ENCODE measurements around the gene OTOGL.
"Not testable (repeated sequence)": the region's sequence is repeated elsewhere in the genome, so short reads cannot be mapped to it uniquely, and the experiment has no call there.

OTOGL gene

DNA sequence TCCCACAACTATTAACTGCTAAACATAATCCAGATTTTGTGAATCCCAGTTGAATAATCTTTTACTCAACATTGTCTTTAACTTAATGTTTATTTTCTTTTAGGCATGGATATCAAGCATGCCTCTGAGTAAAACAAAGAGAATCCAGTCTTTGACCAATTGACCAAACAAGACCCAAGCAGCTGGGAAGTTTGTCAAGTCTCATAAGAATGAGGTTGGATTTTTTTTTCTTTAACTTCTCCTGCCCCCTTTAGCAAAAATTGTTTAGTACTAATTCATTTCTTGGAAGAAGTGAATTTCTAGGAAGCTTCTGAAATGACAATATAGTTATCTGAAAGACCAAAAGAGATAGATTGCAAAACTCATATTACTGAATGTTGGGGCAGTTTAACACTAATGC is 89.9 kb downstream of the OTOGL start:
- no peak for DNase-seq

DNA sequence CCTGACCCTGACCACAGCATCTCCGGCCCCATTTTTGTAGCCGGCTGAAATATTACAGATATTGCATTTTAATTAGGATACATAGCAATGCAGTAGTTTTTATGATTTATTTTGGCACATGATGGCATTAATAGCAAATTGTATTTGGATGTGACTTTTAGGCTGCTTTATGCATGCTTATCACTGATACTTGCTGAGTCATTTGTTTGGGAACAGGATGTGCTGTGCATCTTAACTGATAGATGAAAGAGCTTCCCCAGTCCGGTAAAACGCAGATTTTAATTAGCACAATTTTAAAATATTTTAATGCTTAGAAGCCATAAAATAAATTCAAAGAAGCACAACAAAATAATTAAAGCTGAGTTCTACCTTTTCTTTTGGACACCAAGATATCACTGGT is 90.7 kb downstream of the OTOGL start:
- DNase-seq, result no peak

DNA sequence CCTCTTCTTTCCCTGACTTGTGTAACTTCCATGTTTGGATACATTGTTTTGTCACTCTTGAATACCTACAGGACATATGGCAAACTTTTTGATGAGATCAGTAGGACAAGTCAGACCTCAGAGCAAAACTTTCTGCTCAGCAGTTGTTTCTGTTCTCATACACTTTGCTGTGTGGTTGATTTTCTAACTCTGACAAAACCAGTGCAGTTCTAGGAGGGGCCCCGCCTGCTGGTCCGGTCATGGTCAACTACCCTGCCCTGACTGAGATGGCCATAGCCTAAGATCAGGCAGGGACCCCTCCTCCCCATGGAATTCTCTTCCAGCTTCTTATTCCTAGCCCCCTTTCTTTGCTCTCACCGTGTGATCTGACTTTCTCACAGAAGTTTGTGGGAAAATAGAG is 92.8 kb downstream of the OTOGL start:
- DNase-seq, result no peak

DNA sequence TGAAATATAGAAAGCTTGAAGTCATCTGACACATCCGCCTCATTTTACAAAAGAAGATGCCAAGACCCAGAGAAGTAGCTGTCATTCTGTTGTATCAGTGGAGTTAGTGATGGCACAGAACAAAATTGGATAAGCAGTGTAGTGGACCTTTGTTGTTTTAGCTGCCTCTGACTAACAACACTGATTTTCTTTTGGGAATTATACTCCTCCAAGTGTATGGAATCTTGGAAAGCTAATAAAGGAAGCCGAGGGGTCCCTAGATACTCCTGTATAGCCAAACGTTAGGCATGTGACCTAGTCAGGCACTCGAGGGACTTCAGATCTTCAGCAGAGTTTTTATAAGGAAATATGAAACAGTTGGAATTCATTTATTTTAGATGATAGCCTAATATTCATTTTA is 94.5 kb downstream of the OTOGL start:
- DNase-seq, result no peak

DNA sequence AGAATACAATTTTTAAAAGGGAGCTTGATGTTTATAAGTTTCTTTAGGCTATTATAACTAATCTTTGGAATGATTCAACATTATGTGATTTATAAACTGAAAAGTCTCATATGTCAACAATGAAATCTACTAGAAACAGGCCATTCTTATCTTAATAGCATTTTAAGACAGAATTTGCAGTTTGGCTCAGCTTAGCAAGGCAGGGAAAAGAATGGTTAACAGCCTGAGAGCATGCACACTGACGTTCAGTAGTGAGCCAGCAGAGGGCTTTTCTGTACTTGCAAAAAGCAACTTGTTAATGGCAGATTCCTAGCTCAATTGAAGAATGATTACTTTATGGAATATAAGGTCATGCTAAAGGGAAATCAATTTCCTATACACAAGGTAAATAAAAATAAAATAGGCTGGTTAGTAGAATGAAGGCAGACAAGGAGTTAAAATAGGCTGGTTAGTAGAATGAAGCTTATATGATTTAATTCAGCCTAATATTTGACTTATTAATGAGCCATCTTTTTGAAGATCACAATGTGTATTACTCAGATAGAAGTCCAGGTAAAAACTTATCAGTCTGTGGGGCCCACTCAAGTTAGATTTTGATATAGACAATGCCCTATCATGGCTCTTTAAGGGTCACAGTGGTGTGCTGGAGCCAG is 95.9 kb downstream of the OTOGL start:
- peak; percentile 66 for DNase-seq

DNA sequence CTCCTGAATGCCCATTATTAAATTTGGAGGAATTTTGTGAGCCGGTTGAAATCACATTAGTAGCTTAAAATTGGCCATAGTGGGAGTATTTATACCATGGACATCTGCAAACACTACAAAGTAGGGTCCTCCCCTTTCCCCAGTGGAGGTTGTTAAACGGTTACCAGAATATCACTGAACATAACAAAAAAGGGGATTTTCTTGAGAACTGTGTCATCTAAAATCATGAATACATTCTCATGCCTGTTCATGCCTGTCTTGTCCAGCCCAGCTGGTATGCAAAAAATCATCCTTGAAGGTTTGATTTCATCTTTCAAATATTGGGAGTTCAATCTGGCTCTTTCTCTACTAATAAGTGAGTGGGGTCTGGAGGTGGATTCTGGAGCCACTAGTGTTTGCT is 96.4 kb downstream of the OTOGL start:
- no peak for DNase-seq

DNA sequence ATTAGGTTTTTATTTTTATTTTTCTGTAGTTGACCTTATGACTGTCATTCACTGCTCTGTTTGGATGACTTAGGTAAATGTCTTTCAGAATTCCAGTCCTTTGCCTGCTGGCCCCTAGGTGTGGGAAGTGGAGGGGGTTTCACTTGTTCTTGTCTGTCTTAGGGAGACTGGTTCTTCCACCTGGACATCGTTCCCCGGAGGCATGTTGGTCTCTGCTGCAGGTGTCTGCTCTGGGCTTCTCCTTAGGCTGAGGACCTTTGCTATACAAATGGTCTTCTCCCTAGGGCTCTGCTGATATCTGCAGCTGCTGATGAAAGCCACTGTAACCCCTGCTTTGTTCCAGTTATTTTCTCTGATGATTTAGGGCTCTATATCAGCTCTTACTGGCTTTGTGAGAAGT is 97.1 kb downstream of the OTOGL start:
- DNase-seq, result no peak

DNA sequence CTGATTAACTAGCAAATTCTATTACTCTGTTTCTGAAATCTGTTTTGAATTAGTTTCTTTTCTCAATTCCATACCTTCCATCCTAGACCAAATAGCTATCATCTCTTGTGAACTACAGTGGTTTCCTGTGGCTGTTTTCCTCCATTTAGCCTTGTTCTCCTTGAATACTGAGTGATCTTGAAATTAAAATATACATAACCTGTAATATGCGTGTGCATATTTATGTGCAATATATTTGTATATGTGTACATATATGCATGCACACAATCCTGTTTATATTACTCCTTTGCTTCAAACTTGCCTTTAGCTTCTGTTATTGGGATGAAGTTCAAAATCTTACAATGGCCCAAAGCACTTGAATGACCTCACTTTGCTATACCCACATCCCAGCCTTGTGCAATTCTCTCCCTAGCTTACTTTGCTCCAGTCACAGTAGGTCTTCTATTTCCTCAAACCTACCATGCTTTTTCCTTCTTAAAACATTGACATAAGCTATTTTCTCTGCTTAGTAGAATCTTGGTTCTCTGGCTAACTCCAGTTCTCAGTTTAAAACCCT is 99.5 kb downstream of the OTOGL start:
- no peak for DNase-seq

DNA sequence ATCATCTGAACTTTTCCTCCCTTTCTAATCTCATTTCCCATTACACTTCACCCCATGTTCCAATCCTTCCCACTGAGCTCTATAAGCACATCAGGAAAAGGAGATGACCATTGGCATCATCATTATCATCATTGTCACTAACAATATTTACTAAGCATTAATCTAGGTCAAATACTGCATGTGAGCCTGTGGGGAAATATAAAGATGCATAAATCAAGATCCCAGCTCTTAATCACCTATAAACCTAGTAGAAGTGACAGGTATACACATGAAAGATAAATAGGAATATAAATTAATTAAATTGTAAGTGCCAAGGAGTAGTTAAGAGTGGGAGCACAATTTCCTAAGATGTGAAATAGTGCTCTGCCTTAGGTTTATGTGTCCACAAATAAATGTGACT is 100.6 kb downstream of the OTOGL start:
- DNase-seq, result no peak

DNA sequence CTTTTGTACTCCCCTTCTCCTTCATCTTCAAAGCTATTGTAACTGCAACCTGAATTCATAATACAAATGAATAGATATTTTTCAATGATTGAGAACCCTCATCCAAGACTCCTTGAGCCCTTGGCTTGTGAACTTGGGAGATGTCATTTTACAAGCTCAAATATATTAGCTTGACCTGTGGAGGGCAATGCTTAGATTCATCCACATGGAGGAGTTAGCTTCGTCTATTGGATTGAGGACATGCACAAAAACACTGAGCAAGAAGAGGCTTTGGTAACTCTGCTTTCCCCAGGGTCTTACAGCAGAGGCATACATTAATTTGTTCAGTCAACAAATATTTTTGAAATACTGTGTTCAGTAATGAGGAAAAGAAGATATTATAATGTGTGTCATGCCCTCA is 101.1 kb downstream of the OTOGL start:
- no peak for DNase-seq

DNA sequence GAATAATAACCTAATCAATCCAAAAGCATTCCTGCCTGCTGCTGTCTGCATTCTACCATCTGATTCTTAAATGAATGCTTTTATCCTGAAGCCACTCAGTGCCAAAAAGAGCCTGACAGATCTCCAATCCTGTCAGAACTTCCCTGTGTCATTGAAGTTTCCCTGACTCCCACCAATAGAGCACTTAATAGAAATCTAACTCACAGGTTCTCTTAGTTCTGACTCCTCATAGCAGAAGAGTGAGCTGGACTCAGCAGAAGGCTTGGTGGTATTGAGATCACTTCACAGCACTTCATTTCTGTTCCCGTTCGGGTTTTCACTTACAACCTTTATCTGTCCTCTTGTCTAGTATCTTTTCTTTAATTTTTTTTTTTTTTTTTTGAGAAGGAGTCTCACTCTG is 102.6 kb downstream of the OTOGL start:
- no peak for DNase-seq

DNA sequence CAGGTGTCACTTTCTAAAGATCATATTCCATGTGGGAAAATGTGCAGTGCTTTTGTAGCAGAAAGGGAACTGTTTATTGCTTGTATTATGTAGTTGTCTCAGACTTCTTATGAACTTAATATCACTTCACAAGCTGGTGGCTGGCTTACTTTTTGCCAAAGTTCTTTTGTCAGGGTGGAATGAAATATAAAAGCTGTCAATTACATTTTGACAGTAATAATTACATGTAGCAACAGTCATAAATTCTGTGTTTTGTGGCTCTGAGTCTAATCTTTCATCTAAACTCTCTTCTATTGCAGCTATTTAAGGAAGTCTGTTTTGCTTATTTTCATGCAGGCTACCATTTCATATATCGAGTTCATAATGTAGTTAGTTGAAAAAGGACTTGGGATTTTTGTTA is 106.6 kb downstream of the OTOGL start:
- DNase-seq, result no peak

DNA sequence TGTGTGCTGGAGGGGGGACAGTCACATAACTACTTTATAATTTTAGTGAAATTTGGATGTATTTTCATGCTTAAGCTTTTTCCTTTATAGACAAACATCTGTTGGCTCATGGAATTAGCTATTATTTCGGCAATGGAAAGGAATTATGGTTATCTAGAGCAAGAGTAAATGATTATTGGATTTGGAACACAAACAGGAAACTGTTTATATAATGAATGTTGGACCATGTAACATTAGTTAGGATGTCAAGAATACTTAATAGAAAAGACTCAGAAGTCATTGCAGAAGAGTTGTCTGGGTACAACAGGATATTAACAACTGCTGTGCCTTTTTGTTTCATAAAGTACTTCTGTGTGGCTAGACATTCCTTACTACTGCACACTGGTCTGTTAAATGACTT is 108.7 kb downstream of the OTOGL start:
- DNase-seq, result no peak

DNA sequence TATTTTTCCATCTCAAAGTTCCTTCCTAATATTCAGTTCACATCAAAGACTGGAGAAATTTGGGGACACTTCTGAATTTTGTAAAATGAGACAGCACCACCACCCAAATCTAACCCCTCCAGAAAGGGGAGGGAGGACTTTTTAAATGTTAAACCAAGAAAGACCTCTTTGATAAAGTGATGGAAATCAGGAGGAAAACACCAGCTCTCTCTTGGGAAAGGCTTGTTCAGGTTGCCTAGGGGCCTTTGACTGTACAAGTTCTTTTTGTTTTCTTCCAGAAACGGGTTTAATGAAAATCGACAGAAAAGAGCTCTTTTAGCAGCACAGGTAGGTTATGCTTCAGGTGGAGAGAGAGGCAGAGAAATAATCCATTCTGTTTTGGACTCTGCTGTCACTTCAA is 112.3 kb downstream of the OTOGL start:
- DNase-seq, result no peak

DNA sequence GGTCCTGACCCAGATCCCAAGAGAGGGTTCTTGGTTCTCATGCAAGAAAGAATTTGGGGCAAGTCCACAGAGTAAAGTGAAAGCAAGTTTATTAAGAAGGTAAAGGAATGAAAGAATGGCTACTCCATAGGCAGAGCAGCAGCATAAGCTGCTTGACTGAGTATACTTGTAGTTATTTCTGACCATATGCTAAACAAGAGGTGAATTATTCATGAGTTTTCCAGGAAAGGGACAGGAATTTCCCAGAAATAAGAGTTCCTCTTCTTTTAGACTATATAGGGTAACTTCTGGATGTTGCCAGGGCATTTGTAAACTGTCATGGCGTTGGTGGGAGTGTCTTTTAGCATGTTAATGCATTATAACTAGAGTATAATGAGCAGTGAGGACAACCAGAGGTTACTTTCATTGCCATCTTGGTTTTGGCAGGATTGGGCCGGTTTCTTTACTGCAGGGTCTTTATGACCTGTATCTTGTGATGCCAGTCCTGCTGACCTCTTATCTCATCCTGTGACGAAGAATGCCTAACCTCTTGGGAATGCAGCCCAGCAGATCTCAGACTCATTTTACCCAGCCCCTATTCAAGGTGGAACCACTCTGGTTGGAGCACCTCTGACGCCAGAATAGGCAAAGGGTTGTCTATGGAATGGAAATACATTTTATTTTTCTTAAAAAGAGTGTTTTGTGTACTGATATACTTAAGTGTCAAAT is 113.8 kb downstream of the OTOGL start:
- no peak for DNase-seq

DNA sequence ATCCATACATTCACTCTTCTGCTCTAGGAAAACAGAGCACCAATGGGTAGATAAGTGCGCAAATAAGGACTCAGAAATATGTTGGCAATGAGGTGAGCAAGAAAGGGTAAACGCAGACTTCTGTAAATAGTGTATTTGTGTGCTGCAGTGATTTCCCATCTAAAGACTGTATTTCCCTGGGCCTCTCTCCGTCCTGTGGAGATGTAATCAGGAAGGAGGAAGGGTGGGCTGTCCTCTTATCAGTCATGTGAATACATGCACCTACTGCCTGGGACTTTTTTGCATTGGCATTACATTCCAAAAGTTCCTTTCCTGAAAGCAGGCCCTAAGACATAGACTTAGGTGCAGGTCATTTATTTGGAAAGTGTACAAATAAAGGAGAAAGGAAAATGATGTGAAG is 114.5 kb downstream of the OTOGL start:
- DNase-seq, result no peak

DNA sequence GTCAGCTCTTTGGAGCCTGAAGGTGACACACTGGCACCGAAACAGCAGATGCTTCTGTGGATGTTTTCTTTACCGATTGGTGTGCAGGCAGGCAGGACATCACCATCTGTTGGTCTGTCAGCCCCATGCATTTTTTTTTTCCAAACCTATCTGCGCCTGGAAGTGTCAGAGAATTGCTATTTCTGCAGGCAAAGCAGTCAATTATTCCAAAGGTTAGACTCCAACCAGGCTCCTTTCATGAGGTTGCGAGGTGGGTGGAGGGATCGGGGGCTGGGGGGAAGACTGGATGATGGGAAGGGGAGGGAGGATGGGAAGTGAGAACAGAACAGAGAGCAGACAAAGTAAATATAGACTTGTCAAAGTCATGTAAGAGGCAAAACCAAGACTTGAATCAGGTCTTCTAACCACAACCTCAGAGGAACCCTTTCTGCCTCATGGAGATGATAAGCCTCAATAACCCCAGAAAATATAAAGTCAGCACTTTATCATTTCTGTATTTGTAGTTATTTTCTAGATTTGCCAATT is 117.7 kb downstream of the OTOGL start:
- DNase-seq, result no peak

DNA sequence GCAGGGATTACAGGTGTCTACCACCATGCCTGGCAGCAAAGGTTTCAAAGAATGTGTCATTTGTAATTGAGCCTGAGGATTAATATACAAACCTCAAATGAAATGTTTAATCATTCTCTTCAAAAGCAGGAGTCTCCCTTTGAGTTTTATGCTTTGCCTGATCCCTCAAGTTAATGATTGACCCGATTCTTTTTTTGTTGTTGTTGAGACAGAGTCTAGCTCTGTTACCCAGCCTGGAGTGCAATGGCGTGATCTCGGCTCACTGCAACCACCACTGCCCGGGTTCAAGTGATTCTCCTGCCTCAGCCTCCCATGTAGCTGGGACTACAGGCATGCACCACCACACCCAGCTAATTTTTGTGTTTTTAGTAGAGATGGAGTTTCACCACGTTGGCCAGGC is 119.6 kb downstream of the OTOGL start:
- not testable (repeated sequence) for DNase-seq

DNA sequence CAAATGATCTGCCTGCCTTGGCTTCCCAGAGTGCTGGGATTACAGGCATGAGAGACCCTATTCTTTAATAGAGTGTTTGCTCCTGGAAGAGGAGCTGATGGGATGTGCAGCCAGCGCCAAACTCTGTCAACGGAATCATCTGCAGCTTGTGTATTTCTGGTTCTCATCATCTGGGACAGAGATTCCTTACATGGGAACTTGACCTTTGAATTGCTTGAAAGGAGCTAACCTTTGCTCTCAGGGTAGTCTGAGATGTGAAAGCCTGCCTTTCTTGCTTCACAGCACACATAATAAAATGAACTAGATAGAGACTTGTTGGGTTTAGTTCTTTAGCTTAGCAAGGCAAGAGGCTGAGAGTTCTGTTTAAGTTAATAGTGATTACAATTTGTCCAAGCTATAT is 120.0 kb downstream of the OTOGL start:
- DNase-seq, result no peak

DNA sequence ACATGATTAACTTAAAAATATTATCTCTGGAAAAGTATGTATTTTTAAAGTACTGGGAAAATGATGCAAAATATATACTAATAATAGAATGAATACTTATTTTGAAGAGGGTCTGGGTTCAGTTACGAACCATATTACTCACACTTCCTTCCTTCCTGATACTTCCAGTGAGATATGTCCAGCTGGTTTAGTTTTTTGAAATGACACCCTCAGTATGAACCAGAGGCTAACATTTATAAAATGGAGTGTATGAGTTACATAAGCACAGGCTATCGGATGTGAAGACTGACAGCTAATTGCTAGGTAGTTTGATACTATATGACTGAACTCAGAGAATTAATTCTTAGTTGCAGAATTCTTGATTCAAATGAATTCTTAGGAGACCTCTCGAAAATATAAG is 122.9 kb downstream of the OTOGL start:
- no peak for DNase-seq

DNA sequence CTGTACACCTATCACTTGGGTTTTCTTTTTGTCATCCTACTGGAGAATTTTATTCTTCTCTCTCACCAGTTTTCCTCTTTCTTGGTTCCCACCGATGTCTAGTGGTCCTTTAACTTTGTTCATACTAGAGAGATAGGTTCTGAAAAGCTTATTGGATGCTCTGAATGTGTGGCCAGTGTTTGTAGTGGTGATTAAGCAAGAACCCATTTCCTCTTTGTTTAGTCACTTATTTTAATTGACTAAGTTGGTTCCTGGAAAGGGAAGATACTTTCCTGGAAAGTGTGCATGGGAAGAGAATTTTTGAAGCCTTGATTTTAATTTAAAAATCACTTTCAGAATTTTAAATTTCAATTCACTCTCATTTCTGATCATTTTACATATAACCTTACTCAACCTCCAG is 127.2 kb downstream of the OTOGL start:
- no peak for DNase-seq

DNA sequence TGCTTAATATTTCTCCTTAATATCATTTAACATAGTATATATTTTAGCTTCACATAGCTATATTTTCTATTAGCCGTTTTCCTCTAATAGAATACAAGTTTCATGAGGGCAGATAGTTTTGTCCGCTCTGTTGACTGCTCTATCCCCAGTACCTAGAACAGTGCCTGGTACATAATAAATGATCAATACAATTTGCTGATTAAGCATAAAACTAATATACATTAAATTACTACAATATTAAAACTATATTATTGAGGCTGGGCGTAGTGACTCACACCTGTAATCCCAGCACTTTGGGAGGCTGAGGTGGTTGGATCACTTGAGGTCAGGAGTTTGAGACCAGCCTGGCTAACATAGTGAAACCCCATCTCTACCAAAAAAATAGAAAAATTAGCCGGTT is 128.6 kb downstream of the OTOGL start:
- DNase-seq, result not testable (repeated sequence)

DNA sequence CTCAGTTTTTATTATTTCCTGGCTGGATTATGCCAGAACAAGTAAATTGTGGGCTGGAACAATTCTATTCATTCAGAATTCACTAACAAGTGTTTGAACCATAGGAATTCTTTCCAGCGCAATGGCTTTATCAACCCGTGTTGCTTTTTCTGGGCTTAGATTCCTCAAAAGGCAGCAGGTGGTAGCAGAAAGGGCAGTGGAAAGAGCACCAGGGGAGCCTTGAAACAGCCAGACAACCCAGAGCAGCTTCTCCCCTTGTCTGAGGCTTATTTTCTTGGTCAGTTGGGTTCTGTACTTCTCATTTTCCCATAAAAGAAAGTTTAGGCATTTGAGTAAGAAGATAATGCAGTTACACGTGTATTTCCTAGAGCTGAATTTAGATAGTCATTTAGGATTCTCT is 130.7 kb downstream of the OTOGL start:
- peak; percentile 77 for DNase-seq

DNA sequence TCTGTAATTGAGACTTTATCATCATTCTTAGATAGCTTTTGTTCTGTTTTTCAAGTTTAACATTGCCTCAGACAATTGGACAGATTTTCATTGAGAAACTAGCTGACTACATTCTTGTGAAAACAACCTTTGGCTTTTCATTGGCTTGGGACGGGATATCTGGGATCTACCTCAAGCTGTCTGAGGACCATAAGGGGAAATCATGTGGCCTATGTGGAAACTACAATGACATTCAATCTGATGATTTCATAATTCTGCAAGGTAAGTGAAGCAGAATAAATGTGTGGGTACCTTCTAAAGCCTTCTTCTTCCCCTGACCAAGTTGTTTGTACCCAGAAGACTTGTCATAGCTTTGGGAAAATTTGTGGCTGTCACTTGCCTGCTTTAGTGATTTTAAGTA is 133.5 kb downstream of the OTOGL start:
- DNase-seq, result no peak

DNA sequence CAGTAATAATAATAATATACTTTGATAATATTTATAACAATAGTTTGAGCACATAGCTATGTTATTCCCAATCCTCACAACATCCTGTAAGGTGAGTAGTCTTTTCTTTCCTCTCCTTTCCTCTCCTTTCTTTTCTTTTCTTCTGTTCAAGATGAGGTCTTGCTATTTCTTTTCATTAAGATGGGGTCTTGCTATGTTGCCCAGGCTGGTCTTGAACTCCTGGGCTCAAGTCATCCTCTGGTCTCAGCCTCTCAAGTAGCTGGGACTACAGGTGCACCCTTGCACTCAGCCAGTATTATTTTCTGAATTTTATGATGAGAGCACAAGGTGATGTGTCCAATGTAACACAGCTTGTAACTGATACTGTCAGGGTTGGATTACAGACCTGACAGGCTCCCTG is 134.6 kb downstream of the OTOGL start:
- peak; percentile 71 for DNase-seq
